ENCODE measurements around the gene COG7. TPM values are rescaled to one million over a fixed set of nuclear protein-coding genes. Genes with fewer than 3 reads are reported as not detected.

COG7 gene
- total RNA-seq, 1 experiment from 2014 or later, result 17.9 TPM

- Histone ChIP-seq H3K14ac (ENCODE audit: insufficient read depth, low read length) (no peak overlapping the region), H3K27me3 (ENCODE audit: insufficient read depth, low read length) (no peaks in the 10 kb centered on the region), H3K9me3 (ENCODE audit: control insufficient read depth, low read depth, low read length) (no peaks in the 10 kb centered on the region), H2BK5ac (ENCODE audit: insufficient read length, low read length) (no peak overlapping the region), H3K23me2 (ENCODE audit: insufficient read length, low read depth, low read length, poor library complexity, severe bottlenecking) (no peaks in the 10 kb centered on the region), H3K9ac (ENCODE audit: extremely low read depth, insufficient read length, low read length) (no peak overlapping the region), H3K79me2 (ENCODE audit: insufficient read depth, low read length) (no peaks in the 10 kb centered on the region), H2BK15ac (ENCODE audit: low read depth, low read length) (no peak overlapping the region), H3K4me1 (ENCODE audit: insufficient read depth, low read length) (no peaks in the 10 kb centered on the region), H4K20me1 (ENCODE audit: control insufficient read depth, insufficient read depth, insufficient read length) (no peaks in the 10 kb centered on the region), H3K18ac (ENCODE audit: insufficient read length, low read depth, low read length) (no peak overlapping the region), H3K4ac (ENCODE audit: low read depth, low read length) (no peak overlapping the region), H3K27ac (ENCODE audit: insufficient read length, low read depth, low read length) (no peak overlapping the region), H3K4me2 (ENCODE audit: insufficient read depth, insufficient read length, low read length) (no peak overlapping the region), H3K79me1 (ENCODE audit: insufficient read depth, low read depth, low read length, poor library complexity, severe bottlenecking) (no peaks in the 10 kb centered on the region), H2BK20ac (ENCODE audit: low read depth, low read length, poor library complexity, severe bottlenecking) (no peak overlapping the region), H2AFZ (ENCODE audit: low read length) (no peak overlapping the region), H3K23ac (ENCODE audit: insufficient read length, low read depth, low read length) (no peak overlapping the region), H3T11ph (ENCODE audit: low read length) (no peak overlapping the region), H4K91ac (ENCODE audit: insufficient read length, low read depth, low read length) (no peak overlapping the region), H2AK5ac (ENCODE audit: insufficient read length, low read length) (no peak overlapping the region), H2BK120ac (ENCODE audit: low read depth, low read length, poor library complexity, severe bottlenecking) (no peak overlapping the region), H3K56ac (ENCODE audit: insufficient read length, low read depth, low read length) (no peak overlapping the region), H2BK12ac (ENCODE audit: insufficient read length, low read depth, low read length) (no peak overlapping the region), H4K8ac (replicated peaks; ENCODE audit: insufficient read length, low read depth, low read length) (no peak overlapping the region), H4K5ac (ENCODE audit: insufficient read length, low read depth, low read length) (no peak overlapping the region)
- peaks cover 60 to 94% (median 90%) of the 10 kb centered on the region in 3 experiments; a peak in 6 of 7 replicates for H3K36me3 Mint-ChIP-seq (ENCODE audit: insufficient read depth in 1 of 3, low read depth in 3 of 3)
- no peak overlapping the region for H3K27ac Mint-ChIP-seq
- TF ChIP-seq, protein P1, sequence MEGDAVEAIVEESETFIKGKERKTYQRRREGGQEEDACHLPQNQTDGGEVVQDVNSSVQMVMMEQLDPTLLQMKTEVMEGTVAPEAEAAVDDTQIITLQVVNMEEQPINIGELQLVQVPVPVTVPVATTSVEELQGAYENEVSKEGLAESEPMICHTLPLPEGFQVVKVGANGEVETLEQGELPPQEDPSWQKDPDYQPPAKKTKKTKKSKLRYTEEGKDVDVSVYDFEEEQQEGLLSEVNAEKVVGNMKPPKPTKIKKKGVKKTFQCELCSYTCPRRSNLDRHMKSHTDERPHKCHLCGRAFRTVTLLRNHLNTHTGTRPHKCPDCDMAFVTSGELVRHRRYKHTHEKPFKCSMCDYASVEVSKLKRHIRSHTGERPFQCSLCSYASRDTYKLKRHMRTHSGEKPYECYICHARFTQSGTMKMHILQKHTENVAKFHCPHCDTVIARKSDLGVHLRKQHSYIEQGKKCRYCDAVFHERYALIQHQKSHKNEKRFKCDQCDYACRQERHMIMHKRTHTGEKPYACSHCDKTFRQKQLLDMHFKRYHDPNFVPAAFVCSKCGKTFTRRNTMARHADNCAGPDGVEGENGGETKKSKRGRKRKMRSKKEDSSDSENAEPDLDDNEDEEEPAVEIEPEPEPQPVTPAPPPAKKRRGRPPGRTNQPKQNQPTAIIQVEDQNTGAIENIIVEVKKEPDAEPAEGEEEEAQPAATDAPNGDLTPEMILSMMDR (conservative IDR thresholded peaks at IDR 0.05), result no peak
- no peaks in the 10 kb centered on the region for H3K4me1 Mint-ChIP-seq
- DNase-seq, result no peak
- no CpG with 5 or more reads among the region's 8 CpGs for WGBS (ENCODE audit: extremely low coverage, insufficient read length, low lambda C conversion rate)
- H3K9me3 Mint-ChIP-seq, result no peaks in the 10 kb centered on the region
- no peak overlapping the region for H3K4me3 Mint-ChIP-seq
- H3K27me3 Mint-ChIP-seq (ENCODE audit: low read depth), result no peaks in the 10 kb centered on the region
Measured at GRCh38 chr16:23485841-23486240, 32.9 kb upstream of the COG7 start.

All from H9 (cell line).